ENCODE data around the gene TRIP12. TPM values are rescaled to one million over a fixed set of nuclear protein-coding genes. Genes with fewer than 3 reads are reported as not detected.

The TRIP12 gene
- total RNA-seq, 1 experiment from 2014 or later = 166 TPM

- WGBS (ENCODE audit: extremely low coverage, insufficient read length, low lambda C conversion rate) = no CpG with 5 or more reads among the region's 3 CpGs
- Mint-ChIP-seq H3K4me1 (peaks cover 52 to 64% of the 10 kb centered on the region in 2 experiments), H3K9me3 (no peaks in the 10 kb centered on the region), H3K36me3 (ENCODE audit: insufficient read depth in 1 of 3, low read depth in 3 of 3) (peaks cover 19 to 47% (median 35%) of the 10 kb centered on the region in 3 experiments; a peak in 6 of 7 replicates), H3K27me3 (ENCODE audit: low read depth) (no peaks in the 10 kb centered on the region), H3K4me3 (no peak overlapping the region), H3K27ac (peak overlapping the region in 2 of 3 experiments; percentile 12 to 35; a peak in 2 of 7 replicates)
- no peak overlapping the region for H3K14ac ChIP-seq (ENCODE audit: insufficient read depth, low read length)
- H3K4ac ChIP-seq (ENCODE audit: low read depth, low read length) = no peak overlapping the region
- no peak overlapping the region for H2BK5ac ChIP-seq (ENCODE audit: insufficient read length, low read length)
- H3T11ph ChIP-seq (ENCODE audit: low read length) = no peak overlapping the region
- peaks cover 3% of the 10 kb centered on the region; the same call in 1 of the 2 replicates for H3K4me1 ChIP-seq (ENCODE audit: insufficient read depth, low read length)
- no peak overlapping the region for H3K9ac ChIP-seq (ENCODE audit: extremely low read depth, insufficient read length, low read length)
- H2BK12ac ChIP-seq (ENCODE audit: insufficient read length, low read depth, low read length) = no peak overlapping the region
- H2BK120ac ChIP-seq (ENCODE audit: low read depth, low read length, poor library complexity, severe bottlenecking) = no peak overlapping the region
- H3K18ac ChIP-seq (ENCODE audit: insufficient read length, low read depth, low read length) = no peak overlapping the region
- TF ChIP-seq, protein P1, sequence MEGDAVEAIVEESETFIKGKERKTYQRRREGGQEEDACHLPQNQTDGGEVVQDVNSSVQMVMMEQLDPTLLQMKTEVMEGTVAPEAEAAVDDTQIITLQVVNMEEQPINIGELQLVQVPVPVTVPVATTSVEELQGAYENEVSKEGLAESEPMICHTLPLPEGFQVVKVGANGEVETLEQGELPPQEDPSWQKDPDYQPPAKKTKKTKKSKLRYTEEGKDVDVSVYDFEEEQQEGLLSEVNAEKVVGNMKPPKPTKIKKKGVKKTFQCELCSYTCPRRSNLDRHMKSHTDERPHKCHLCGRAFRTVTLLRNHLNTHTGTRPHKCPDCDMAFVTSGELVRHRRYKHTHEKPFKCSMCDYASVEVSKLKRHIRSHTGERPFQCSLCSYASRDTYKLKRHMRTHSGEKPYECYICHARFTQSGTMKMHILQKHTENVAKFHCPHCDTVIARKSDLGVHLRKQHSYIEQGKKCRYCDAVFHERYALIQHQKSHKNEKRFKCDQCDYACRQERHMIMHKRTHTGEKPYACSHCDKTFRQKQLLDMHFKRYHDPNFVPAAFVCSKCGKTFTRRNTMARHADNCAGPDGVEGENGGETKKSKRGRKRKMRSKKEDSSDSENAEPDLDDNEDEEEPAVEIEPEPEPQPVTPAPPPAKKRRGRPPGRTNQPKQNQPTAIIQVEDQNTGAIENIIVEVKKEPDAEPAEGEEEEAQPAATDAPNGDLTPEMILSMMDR (conservative IDR thresholded peaks at IDR 0.05) = no peak
- no peaks in the 10 kb centered on the region for H4K20me1 ChIP-seq (ENCODE audit: control insufficient read depth, insufficient read depth, insufficient read length)
- no peak overlapping the region for H3K27ac ChIP-seq (ENCODE audit: insufficient read length, low read depth, low read length)
- H2AK5ac ChIP-seq (ENCODE audit: insufficient read length, low read length) = no peak overlapping the region
- H2BK15ac ChIP-seq (ENCODE audit: low read depth, low read length) = no peak overlapping the region
- no peak overlapping the region for H4K5ac ChIP-seq (ENCODE audit: insufficient read length, low read depth, low read length)
- no peaks in the 10 kb centered on the region for H3K27me3 ChIP-seq (ENCODE audit: insufficient read depth, low read length)
- no peak overlapping the region for H3K23ac ChIP-seq (ENCODE audit: insufficient read length, low read depth, low read length)
- no peak overlapping the region for H4K8ac ChIP-seq (replicated peaks; ENCODE audit: insufficient read length, low read depth, low read length)
- H4K91ac ChIP-seq (ENCODE audit: insufficient read length, low read depth, low read length) = no peak overlapping the region
- DNase-seq = no peak
- H3K9me3 ChIP-seq (ENCODE audit: control insufficient read depth, low read depth, low read length) = no peaks in the 10 kb centered on the region
- H2AFZ ChIP-seq (ENCODE audit: low read length) = no peak overlapping the region
- H3K56ac ChIP-seq (ENCODE audit: insufficient read length, low read depth, low read length) = no peak overlapping the region
- no peaks in the 10 kb centered on the region for H3K23me2 ChIP-seq (ENCODE audit: insufficient read length, low read depth, low read length, poor library complexity, severe bottlenecking)
- H3K4me2 ChIP-seq (ENCODE audit: insufficient read depth, insufficient read length, low read length) = no peak overlapping the region
- H3K79me1 ChIP-seq (ENCODE audit: insufficient read depth, low read depth, low read length, poor library complexity, severe bottlenecking) = no peaks in the 10 kb centered on the region
- no peak overlapping the region for H2BK20ac ChIP-seq (ENCODE audit: low read depth, low read length, poor library complexity, severe bottlenecking)
- H3K79me2 ChIP-seq (ENCODE audit: insufficient read depth, low read length) = no peaks in the 10 kb centered on the region
Observed at GRCh38 chr2:229779650-229780049, 142.2 kb downstream of the TRIP12 start.

Measured in H9 (cell line).